CD4-positive, alpha-beta T cell (primary cell): ENCODE measurements around the gene FCGR3A. TPM values are rescaled to one million over a fixed set of nuclear protein-coding genes. Genes with fewer than 3 reads are reported as not detected.
"Not testable (repeated sequence)": the region's sequence is repeated elsewhere in the genome, so short reads cannot be mapped to it uniquely, and the experiment has no call there.

Experiments
- ATAC-seq: fragments of 200-7000 bp; cut with Tn5 transposase; one replicate; pipeline ENCODE4 v1.10.0; 2022; ENCODE audit warnings: mild to moderate bottlenecking; ENCODE audit not compliant: poor library complexity
- CTCF ChIA-PET: fragments of 350-600 bp; sonication (Branson Sonifier 250); formaldehyde crosslinking; loops from one replicate; lab custom pipeline; 2021; ENCODE audit warnings: antibody characterized with exemption, inconsistent platforms; lab: Charles Lee
- POLR2A ChIA-PET: fragments of 350-600 bp; sonication (Branson Sonifier 250); formaldehyde crosslinking; loops from one replicate; lab custom pipeline; 2021; ENCODE audit warnings: antibody characterized with exemption, inconsistent platforms; lab: Charles Lee
- DNase-seq, 14 experiments: peaks; one replicate each; pipeline ENCODE4 v3.0.0-alpha.2; 2013 to 2020; ENCODE audit warnings: mixed read lengths in 2 of 14
- H3K27ac ChIP-seq, 2 donors: one replicate each; pipeline versions ENCODE4 v1.5.1 to v1.7.0; 2013; ENCODE audit warnings: low read length in 2 of 2, low read depth in 1 of 2, mild to moderate bottlenecking in 1 of 2
- H3K27me3 ChIP-seq, 2 experiments: 1 replicate in 1 of 2; 2 replicates in 1 of 2; pipeline versions ENCODE4 v1.6.1 to v1.7.0; 2013; ENCODE audit warnings: low read length in 2 of 2, control low read depth in 1 of 2, mild to moderate bottlenecking in 1 of 2, moderate library complexity in 1 of 2; ENCODE audit not compliant: insufficient read depth in 2 of 2, control insufficient read depth in 1 of 2
- H3K36me3 ChIP-seq: one replicate; pipeline ENCODE4 v1.6.1; 2013; ENCODE audit warnings: low read length, control low read depth; ENCODE audit not compliant: insufficient read depth
- H3K4me1 ChIP-seq: one replicate; pipeline ENCODE4 v1.6.1; 2013; ENCODE audit warnings: low read length, control low read depth; ENCODE audit not compliant: insufficient read depth
- H3K4me3 ChIP-seq: one replicate; pipeline ENCODE4 v1.5.1; 2013; ENCODE audit warnings: mild to moderate bottlenecking, low read length, moderate library complexity
- H3K9me3 ChIP-seq, 2 experiments: 1 replicate in 1 of 2; 2 replicates in 1 of 2; pipeline versions ENCODE4 v1.6.1 to v1.7.0; 2013; ENCODE audit warnings: low read length in 2 of 2, mild to moderate bottlenecking in 2 of 2, control low read depth in 1 of 2, moderate library complexity in 1 of 2; ENCODE audit not compliant: control insufficient read depth in 1 of 2, insufficient read depth in 1 of 2
- H3K27ac Mint-ChIP-seq: one replicate; pipeline ENCODE4 v1.8.0; 2020; ENCODE audit warnings: mixed read lengths
- H3K27me3 Mint-ChIP-seq: one replicate; pipeline ENCODE4 v1.8.0; 2021; ENCODE audit warnings: mixed read lengths
- H3K36me3 Mint-ChIP-seq: one replicate; pipeline ENCODE4 v1.8.0; 2021; ENCODE audit warnings: low read depth, mixed read lengths
- H3K4me1 Mint-ChIP-seq: one replicate; pipeline ENCODE4 v1.8.0; 2021; ENCODE audit warnings: low read depth, mixed read lengths
- H3K4me3 Mint-ChIP-seq: one replicate; pipeline ENCODE4 v1.8.0; 2020; ENCODE audit warnings: mild to moderate bottlenecking, mixed read lengths
- H3K9me3 Mint-ChIP-seq: one replicate; pipeline ENCODE4 v1.8.0; 2020; ENCODE audit warnings: mixed read lengths
- intact Hi-C, 2 experiments: fragments of 100-400 bp; cut with DNase I in 1 of 2; cut with micrococcal nuclease in 1 of 2; formaldehyde crosslinking; loops; one replicate each; pipeline versions ENCODE4 v1.15.1 to v1.9.0; 2023 to 2025; cut with DNase I, micrococcal nuclease
- total RNA-seq, 174 experiments: library from RNA in 2 of 174; stranded (reverse) in 2 of 174; gene quantifications; one replicate each; pipeline ENCODE4 v1.2.3 and lab custom pipeline; 2021 to 2026
- TF ChIP-seq, protein P1 (sequence below): fragments of 200-600 bp; IDR thresholded peaks from one replicate; pipeline ENCODE4 v1.8.0; 2022; ENCODE audit warnings: antibody characterized with exemption, mild to moderate bottlenecking

FCGR3A gene
- total RNA-seq, 2 experiments from 2014 or later, result 0.25 to 0.34 TPM

DNA sequence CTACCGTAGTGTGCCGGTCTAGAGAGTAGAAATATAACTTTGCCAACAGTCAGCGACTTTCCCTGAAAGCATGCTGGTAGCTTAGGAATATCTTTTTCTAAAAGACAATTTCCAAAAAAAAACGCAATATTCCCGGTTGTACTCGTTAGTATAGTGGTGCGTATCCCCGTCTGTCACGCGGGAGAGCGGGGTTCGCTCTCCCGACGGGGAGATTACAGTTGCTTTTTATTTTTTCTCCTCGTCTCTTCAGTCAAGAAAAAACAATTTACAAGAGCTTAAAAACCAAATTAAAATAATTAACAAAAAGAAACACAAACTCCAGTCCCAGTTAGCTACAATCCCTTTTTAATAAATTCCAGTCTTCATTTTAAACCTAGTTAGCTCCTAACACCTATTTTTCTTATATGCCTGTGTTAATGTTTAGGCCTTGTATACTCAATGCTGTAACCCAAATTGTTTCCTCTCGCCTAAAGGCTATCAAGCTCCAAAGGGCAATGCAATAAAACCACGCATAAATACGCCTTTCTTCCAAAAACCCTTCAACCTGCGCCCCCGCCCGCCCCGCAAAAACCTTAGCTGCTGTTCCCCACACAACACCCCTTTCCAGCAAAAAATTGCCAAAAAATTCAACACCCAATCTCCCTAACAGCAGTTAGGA lies 17.5 kb downstream of the FCGR3A start:
- POLR2A ChIA-PET, result interaction anchor here (0.6 to 2.9 kb wide), 3 partner anchors 8 to 1616 kb away, joined by 3 to 30 read pairs (median 3); no protein-coding TSS in a partner anchor
- peaks cover 25% of the 10 kb centered on the region for H3K4me1 Mint-ChIP-seq
- TF ChIP-seq, protein P1, sequence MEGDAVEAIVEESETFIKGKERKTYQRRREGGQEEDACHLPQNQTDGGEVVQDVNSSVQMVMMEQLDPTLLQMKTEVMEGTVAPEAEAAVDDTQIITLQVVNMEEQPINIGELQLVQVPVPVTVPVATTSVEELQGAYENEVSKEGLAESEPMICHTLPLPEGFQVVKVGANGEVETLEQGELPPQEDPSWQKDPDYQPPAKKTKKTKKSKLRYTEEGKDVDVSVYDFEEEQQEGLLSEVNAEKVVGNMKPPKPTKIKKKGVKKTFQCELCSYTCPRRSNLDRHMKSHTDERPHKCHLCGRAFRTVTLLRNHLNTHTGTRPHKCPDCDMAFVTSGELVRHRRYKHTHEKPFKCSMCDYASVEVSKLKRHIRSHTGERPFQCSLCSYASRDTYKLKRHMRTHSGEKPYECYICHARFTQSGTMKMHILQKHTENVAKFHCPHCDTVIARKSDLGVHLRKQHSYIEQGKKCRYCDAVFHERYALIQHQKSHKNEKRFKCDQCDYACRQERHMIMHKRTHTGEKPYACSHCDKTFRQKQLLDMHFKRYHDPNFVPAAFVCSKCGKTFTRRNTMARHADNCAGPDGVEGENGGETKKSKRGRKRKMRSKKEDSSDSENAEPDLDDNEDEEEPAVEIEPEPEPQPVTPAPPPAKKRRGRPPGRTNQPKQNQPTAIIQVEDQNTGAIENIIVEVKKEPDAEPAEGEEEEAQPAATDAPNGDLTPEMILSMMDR, result no peak
- Histone ChIP-seq H3K4me3 (no peak overlapping the region), H3K27ac (no peak overlapping the region), H3K36me3 (no peaks in the 10 kb centered on the region), H3K4me1 (peaks cover 8% of the 10 kb centered on the region), H3K27me3 (no peaks in the 10 kb centered on the region), H3K9me3 (no peaks in the 10 kb centered on the region)
- peaks cover 17% of the 10 kb centered on the region for H3K36me3 Mint-ChIP-seq
- peaks cover 16% of the 10 kb centered on the region for H3K27me3 Mint-ChIP-seq
- intact Hi-C loops, result loop anchor here (5.0 to 10.0 kb wide), 3 partner anchors 90 to 137 kb away; no protein-coding TSS in a partner anchor
- H3K4me3 Mint-ChIP-seq, result peak overlapping the region; percentile 69
- no peaks in the 10 kb centered on the region for H3K9me3 Mint-ChIP-seq
- ATAC-seq (no peak), DNase-seq (no peak)
- CTCF ChIA-PET, result no interaction called here
- H3K27ac Mint-ChIP-seq, result peak overlapping the region; percentile 100

DNA sequence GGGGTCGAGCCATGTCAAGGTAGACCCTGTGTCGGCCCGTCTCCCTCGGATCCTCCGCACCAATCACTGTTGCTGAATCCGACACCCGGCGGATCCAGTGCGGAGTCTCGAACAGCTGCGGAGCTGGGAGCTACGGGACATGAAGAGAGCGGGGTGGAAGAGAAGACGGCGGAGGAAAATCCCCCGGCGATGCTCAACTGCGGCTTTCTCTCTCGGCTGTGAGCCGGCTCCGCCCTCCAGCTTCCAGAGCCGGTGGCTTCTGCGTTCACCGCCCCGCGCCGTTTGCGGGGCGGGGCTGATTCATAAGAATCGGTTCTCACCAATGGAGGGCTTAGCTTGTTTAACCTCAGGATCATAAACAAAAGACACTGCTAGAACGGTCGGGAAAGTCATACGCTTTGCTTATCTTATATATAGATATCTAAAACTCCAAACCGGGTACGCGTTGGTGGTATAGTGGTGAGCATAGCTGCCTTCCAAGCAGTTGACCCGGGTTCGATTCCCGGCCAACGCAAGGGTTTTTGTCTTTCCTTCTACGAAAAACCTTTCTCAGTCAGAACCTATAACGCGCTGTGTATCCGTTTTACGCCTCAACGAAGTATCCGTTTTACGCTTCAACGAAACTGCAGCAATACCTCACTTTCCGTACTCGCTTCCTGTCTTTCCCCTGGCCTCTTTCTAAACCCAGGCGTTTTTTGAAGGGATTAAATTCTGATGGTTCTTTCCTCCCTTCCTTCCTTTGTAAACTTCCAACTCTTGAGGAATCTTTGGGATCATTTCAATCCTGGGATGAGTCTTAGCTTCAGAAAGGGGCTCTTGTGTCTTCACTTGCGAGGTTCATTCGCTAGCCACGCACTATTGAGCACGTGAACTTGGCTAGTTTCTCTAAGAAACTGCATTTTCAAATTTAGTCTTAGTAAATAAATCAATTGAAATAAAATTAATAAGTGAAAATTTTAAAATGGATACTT lies 18.7 kb downstream of the FCGR3A start:
- H3K27ac ChIP-seq, result peak overlapping the region; percentile 73 to 74
- H3K4me3 ChIP-seq, result peak overlapping the region; percentile 74
- POLR2A ChIA-PET, result interaction anchor here (1.0 to 2.9 kb wide), 6 partner anchors 9 to 218 kb away, joined by 3 to 30 read pairs (median 4); partner anchors contain the start of gene DUSP12
- H3K9me3 Mint-ChIP-seq, H3K9me3 ChIP-seq, H3K4me1 ChIP-seq, H3K36me3 ChIP-seq, H3K27me3 ChIP-seq: not testable (repeated sequence)
- intact Hi-C loops, result loop anchor here (5.0 to 10.0 kb wide), 3 partner anchors 91 to 136 kb away; no protein-coding TSS in a partner anchor
- peaks cover 16% of the 10 kb centered on the region for H3K27me3 Mint-ChIP-seq
- H3K4me3 Mint-ChIP-seq, result peak overlapping the region; percentile 99
- peak; percentile 79 for ATAC-seq
- DNase-seq, result peak; percentile 79 to 97 (median 90)
- CTCF ChIA-PET, result interaction anchor here (0.6 to 1.0 kb wide), 2 partner anchors 12 to 82 kb away, joined by 3 read pairs; no protein-coding TSS in a partner anchor
- peaks cover 17% of the 10 kb centered on the region for H3K36me3 Mint-ChIP-seq
- peaks cover 25% of the 10 kb centered on the region for H3K4me1 Mint-ChIP-seq
- H3K27ac Mint-ChIP-seq, result peak overlapping the region; percentile 100

DNA sequence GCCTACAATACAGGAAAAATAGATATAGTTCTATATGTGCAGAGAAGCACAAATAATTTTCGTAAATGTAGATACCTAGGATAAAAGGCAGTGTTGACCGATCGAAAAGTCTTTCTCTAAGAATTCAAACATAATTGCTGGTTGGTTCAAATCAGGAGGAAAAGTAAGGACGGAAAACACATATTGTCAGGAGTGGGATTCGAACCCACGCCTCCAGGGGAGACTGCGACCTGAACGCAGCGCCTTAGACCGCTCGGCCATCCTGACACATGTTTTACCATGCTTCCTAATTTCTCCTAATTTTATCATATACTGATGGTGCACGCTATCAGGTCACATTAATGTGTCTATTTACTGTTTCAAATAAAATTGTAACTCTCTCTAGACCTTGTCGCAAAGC lies 19.5 kb downstream of the FCGR3A start:
- H3K9me3 Mint-ChIP-seq, H3K36me3 ChIP-seq, H3K9me3 ChIP-seq, H3K27me3 ChIP-seq: not testable (repeated sequence)
- Histone ChIP-seq H3K4me3 (peak overlapping the region; percentile 74), H3K4me1 (peaks cover 13% of the 10 kb centered on the region), H3K27ac (peak overlapping the region in 1 of 2 donors; percentile 73)
- intact Hi-C loops, result loop anchor here (5.0 to 10.0 kb wide), 3 partner anchors 92 to 135 kb away; no protein-coding TSS in a partner anchor
- POLR2A ChIA-PET, result interaction anchor here (1.0 to 2.9 kb wide), 6 partner anchors 10 to 219 kb away, joined by 3 to 30 read pairs (median 4); partner anchors contain the start of gene DUSP12
- DNase-seq (peak; percentile 37 to 85 (median 58)), ATAC-seq (peak; percentile 38)
- CTCF ChIA-PET, result interaction anchor here (0.7 kb wide), 1 partner anchor 38 kb away, joined by 3 read pairs; no protein-coding TSS in a partner anchor
- Mint-ChIP-seq H3K27ac (peak overlapping the region; percentile 100), H3K4me3 (peak overlapping the region; percentile 99), H3K36me3 (peaks cover 17% of the 10 kb centered on the region), H3K27me3 (peaks cover 16% of the 10 kb centered on the region), H3K4me1 (peaks cover 25% of the 10 kb centered on the region)

DNA sequence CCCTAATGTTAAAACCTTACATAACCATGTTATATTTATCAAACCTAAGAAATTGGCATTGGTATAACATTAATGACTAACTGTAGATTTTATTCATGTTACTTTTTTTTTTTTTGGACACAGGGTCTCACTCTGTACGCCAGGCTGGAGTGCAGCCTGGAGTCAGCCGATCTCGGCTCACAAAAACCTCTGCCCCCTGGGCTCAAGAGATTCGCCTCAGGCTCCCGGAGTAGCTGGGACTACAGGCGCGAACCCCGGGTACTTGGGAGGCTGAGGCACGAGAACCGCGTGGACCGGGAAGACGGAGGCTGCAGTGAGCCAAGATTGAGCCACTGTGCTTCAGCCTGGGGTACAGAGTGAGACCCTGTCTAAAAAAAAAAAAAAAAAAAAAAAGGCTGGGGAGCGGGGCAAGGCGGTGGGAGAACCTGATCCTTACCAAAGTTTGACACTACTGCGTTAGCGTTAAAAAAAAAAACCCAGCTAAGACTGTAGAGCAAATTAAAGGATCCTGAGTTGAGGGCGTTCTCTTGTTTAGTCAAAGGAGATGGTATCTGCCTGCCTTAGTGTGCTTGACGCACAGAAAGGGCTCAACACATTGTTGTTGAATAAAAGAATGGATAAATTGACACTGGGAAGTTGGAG lies 20.0 kb downstream of the FCGR3A start:
- peak overlapping the region; percentile 99 for H3K4me3 Mint-ChIP-seq
- H3K27me3 ChIP-seq, H3K9me3 ChIP-seq, H3K9me3 Mint-ChIP-seq, H3K36me3 ChIP-seq, H3K27ac ChIP-seq: not testable (repeated sequence)
- POLR2A ChIA-PET, result interaction anchor here (1.5 to 2.9 kb wide), 2 partner anchors 10 to 80 kb away, joined by 4 to 30 read pairs; no protein-coding TSS in a partner anchor
- DNase-seq (peak in 2 of 14 experiments; percentile 50 to 57), ATAC-seq (peak; percentile 15)
- peaks cover 15% of the 10 kb centered on the region for H3K4me1 ChIP-seq
- intact Hi-C loops, result loop anchor here (5.0 to 10.0 kb wide), 3 partner anchors 93 to 135 kb away; no protein-coding TSS in a partner anchor
- peak overlapping the region; percentile 100 for H3K27ac Mint-ChIP-seq
- CTCF ChIA-PET, result interaction anchor here (0.7 kb wide), 1 partner anchor 38 kb away, joined by 3 read pairs; no protein-coding TSS in a partner anchor
- H3K4me1 Mint-ChIP-seq, result peaks cover 25% of the 10 kb centered on the region
- peaks cover 17% of the 10 kb centered on the region for H3K36me3 Mint-ChIP-seq
- peaks cover 16% of the 10 kb centered on the region for H3K27me3 Mint-ChIP-seq
- peak overlapping the region; percentile 74 for H3K4me3 ChIP-seq

DNA sequence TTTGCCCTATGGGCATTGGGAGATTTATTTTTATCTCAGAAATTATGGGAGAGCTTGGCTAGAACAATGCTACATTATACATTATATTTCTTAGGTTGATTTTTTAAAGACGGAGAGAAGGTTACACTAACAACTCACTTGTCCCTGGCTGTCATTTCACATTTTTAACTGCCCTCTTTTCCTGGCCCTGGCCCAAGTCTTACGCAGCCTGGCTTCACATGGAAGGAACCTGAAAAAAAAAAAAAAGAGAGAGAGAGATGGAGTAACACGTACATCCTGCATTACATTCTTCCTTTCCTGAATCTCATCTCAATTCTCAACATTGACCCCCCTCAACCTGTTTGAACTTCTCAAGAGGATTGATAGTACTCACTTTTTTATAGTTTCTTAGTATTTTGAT lies 21.1 kb downstream of the FCGR3A start:
- H3K9me3 Mint-ChIP-seq, POLR2A ChIA-PET, H3K36me3 ChIP-seq, H3K27ac ChIP-seq, intact Hi-C loops, H3K27me3 ChIP-seq, H3K9me3 ChIP-seq, CTCF ChIA-PET, ATAC-seq, H3K4me3 ChIP-seq, H3K27ac Mint-ChIP-seq, DNase-seq: not testable (repeated sequence)
- peaks cover 21% of the 10 kb centered on the region for H3K27me3 Mint-ChIP-seq
- H3K4me1 Mint-ChIP-seq, result peaks cover 32% of the 10 kb centered on the region
- H3K4me1 ChIP-seq, result peaks cover 15% of the 10 kb centered on the region
- H3K36me3 Mint-ChIP-seq, result peaks cover 25% of the 10 kb centered on the region
- H3K4me3 Mint-ChIP-seq, result peak overlapping the region; percentile 34
